ENCODE data around the gene KMT2C. TPM values are rescaled to one million over a fixed set of nuclear protein-coding genes. Genes with fewer than 3 reads are reported as not detected.
"Not testable (repeated sequence)": the region's sequence is repeated elsewhere in the genome, so short reads cannot be mapped to it uniquely, and the experiment has no call there.

KMT2C gene
- polyA plus RNA-seq (ENCODE audit: insufficient read length), result 34.0 TPM

- no peak for DNase-seq (ENCODE audit: low read depth)
Observed at GRCh38 chr7:152435384-152436110, at the start of gene KMT2C. Gene KMT2C, minus strand, starts transcription at chr7:152436003. Its CDS starts 217 bp downstream, at chr7:152435786.

DNA sequence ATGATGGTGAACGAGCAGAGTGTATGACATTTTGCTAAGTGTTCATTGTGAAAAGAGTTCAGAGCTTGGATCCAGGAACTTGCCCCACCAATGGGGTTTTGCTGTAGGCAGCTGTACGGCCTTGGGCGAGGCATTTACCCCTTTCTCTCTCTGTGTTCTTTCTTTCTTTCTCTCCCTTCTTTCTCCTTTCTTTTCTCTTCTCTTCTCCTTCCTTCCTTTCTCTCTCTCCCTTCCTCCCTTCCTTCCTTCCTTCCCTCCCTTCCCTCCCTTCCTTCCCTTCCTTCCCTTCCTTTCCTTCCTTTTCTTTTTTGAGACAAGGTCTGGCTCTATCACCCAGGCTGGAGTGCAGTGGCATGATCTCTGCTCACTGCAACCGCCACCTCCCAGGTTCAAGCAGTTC, 45.3 kb upstream of the KMT2C start:
- no peak for DNase-seq (ENCODE audit: low read depth)

DNA sequence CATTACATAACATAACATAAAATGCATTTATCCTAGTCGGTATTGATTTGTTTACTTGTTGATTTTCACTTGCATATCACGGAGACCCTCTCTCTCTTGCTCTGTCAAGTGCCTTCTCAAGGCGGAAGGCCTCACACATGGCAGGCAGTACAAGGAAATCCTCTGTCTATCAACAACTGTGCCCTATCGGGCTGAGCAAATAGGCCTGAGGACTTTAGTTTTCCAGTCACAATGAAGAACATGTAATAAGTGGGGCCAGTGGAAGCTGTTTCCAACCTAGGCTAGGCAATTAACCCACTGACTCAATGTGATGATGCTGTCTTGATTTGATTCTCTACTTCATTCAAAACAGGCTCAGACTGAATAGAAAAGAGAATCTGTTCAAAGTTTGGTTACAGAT, 44.9 kb upstream of the KMT2C start:
- no peak for DNase-seq (ENCODE audit: low read depth)

- DNase-seq (ENCODE audit: low read depth), result no peak
Observed at GRCh38 chr7:152479595-152479994, 43.8 kb upstream of the KMT2C start.

- DNase-seq (ENCODE audit: low read depth), result no peak
Observed at GRCh38 chr7:152478140-152478539, 42.3 kb upstream of the KMT2C start.

DNA sequence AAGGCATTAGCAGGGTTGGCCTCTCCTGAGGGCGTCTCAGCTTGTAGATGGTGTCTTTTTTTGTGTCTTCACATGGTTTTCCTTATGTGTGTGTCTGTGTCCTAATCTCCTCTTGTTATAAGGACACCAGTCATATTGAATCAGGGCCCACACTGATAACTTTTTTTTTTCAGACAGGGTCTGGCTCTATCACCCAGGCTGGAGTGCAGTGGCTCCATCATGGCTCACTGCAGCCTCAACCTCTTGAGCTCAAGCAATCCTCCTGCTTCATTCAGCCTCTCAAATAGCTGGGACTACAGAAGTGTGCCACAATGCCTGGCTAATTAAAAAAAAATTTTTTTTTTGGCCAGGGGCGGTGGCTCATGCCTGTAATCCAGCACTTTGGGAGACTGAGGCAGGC, 41.3 kb upstream of the KMT2C start:
- no peak for DNase-seq (ENCODE audit: low read depth)

DNA sequence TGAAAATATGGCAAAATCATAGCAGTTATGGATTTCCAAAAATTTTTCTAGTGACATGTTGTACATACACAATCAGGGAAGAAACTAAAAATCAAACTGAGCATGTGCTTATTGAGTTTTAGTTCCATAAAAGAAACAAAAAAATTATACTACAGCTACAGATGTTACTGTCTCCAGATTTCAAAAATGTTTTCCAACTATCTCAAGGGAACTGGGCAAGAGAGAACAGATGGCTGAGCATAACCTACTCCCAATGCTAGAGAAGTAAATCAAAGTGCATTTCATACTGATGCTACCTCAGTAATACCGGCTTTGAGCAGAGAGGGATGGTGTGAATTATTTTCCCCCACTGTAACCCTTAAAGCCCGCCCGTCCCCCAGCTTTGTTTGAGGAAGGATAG, 40.7 kb upstream of the KMT2C start:
- DNase-seq (ENCODE audit: low read depth), result no peak

- DNase-seq (ENCODE audit: low read depth), result not testable (repeated sequence)
Observed at GRCh38 chr7:152471023-152471620, 35.3 kb upstream of the KMT2C start.

DNA sequence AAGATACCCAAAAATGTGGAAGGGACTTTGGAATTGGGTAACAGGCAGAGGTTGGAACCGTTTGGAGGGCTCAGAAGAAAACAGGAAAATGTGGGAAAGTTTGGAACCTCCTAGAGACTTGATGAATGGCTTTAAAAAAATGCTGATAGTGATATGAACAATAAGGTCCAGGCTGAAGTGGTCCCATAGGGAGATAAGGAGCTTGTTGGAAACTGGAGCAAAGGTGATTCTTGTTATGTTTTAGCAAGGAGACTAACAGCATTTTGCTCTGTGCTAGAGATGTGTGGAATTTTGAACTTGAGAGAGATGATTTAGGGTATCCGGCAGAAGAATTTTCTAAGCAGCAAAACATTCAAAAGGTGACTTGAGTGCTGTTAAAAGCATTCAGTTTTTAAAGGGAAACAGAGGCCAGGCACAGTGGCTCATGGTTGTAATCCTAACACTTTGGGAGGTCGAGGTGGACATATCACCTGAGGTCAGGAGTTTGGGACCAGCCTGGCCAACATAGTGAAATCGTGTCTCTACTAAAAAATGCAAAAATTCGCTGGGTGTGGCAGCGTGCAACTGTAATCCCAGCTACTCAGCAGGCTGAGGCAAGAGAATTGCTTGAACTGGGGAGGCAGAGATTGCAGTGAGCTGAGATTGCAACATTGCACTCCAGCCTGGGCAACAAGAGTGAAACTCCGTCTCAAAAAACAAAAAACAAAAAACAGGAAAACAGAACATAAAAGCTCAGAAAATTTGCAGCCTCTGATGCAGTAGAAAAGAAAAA, 34.6 kb upstream of the KMT2C start:
- not testable (repeated sequence) for DNase-seq (ENCODE audit: low read depth)

DNA sequence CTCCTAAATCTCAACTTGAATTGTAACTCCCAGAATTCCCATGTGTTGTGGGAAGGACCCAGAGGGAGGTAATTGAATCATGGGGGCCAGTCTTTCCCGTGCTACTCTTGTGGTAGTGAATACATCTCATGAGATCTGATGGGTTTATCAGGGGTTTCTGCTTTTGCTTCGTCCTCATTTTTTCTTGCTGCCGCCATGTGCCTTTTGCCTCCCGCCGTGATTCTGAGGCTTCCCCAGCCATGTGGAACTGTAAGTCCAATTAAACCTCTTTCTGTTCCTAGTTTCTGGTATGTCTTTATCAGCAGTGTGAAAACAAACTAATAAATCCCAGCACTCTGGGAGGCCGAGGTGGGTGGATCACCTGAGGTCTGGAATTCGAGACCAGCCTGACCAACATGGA, 33.8 kb upstream of the KMT2C start:
- DNase-seq (ENCODE audit: low read depth), result not testable (repeated sequence)

DNA sequence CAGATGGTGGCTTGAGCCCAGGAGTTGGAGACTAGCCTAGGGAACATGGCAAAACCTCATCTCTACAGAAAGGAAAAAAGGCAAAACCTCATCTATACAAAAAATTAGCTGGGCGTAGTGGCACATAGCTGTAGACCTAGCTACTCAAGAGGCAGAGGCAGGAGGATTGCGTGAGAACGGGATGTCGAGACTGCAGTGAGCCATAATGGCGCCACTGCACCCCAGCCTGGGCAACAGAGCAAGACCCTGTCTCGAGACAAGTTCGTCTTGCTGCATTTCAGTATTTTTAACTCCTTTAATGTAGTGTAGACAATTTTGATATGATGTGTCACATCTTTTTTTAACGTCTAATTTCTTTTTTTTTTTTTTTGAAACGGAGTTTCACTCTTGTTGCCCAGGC, 31.4 kb upstream of the KMT2C start:
- DNase-seq (ENCODE audit: low read depth), result no peak

GRCh38 chr7:152465119-152465387, 29.2 kb upstream of the KMT2C start:
- no peak for DNase-seq (ENCODE audit: low read depth)

DNA sequence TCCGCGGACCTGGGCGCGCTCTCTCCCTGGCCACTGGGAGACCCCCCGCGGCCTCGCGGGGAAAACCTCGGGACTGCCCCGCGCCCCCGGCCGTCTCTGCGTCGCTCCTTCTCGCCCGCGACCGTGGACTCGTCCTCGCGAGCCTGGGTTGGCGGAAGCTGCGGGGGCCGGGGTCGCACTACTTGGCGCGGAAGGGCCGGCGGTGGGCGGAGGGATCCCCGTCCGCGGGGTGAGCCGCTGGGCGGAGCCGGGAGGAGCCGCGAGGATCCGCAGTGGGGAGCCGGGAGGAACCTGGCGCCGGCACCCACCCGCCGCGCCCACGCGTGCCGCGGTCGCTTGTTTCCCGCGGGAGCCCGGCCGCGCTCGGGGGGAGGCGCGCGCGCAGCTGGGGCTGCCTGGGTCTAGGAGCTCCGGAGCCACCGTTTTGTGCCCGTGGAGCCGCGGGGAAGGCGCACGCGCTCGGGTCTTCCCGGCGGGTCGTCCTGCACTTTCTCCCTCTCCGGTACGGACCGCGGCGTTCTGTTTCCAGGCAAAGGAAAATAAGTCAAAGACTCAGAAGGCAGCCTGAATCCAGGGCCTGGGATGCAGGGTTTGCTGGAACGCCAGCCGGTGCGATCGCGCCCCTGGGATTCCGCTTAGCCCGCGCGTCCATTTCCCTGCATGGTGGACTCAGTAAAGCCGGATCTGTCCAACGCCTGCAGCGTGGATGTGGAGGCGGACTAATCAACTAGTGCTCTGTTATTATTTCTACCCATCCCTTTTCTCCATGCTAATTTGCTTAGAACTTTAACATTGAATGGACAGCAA, 28.7 kb upstream of the KMT2C start:
- no peak for DNase-seq (ENCODE audit: low read depth)

DNA sequence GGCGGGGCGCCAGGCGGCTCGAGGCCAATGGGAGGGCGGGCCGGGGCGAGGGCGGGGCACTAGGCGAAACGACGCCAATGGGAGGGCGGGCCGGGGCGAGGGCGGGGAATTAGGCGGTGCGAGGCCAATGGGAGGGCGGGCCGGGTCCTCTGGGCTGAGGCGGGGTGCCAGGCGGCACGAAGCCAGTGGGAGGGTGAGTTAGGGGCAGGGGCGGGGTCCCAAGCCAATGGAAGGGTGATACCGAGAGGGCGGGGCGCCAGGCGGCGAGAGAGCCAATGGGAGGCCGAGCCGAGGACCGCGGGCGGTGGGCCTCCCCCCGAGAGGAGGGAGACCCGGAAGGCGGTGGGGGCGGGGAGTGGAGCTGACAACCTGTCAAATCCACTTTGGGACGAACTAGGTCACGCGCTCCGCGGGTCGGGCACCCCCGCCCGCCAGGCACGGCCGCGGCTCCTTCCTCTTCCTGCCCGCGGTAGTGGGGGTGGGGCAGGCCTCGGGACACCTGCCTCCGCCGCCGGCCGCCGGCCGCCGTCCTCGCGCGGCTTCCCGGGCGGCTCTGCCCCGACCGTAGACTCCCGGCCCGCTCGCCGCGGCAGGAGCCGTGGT, 28.0 kb upstream of the KMT2C start:
- DNase-seq (ENCODE audit: low read depth), result peak; percentile 94

- no peak for DNase-seq (ENCODE audit: low read depth)
Observed at GRCh38 chr7:152462995-152463708, 27.3 kb upstream of the KMT2C start.

DNA sequence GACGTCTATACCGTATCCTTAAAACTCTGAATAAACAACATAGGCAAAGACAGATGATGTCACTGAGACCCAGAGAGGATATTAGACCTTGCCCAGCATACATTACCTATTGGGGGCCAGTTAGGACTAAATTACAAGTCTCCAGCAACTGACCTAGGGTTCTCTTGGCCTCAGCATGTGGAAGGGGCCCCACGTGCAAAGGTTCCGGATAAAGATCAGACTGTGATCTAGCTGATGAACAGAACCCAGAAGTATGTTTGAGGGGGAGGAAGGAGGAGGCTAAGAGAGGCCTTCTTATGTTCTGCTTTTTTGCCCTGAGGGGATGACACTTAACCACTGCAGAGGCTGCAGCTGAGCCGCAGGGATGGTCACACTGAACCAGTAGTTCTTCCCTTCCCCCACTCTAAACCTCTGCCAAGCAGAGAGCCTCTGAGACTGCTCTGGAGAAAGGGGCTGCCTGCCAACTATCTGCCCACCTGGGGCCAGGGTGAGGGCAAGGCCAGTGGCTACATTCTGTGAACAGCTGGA, 24.0 kb upstream of the KMT2C start:
- no peak for DNase-seq (ENCODE audit: low read depth)

- no peak for DNase-seq (ENCODE audit: low read depth)
Observed at GRCh38 chr7:152451356-152451755, 15.6 kb upstream of the KMT2C start.

- DNase-seq (ENCODE audit: low read depth), result not testable (repeated sequence)
Observed at GRCh38 chr7:152445386-152446008, 9.7 kb upstream of the KMT2C start.

DNA sequence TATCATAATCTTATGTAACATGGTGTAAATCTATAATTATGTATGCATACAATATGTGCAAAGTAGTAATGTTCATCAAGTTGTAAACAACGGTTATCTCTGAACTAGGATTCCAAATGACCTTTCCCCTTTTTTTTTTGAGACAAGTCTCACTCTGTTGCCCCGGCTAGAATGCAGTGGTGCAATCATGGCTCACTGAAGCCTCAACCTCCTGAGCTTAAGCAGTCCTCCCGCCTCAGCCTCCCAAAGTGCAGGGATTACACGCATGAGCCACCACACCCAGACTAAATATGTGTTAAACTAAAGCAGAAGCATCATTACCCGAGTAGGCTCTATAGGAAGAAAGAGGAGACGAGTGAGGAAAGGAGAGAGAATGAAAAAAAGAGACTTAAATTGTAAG, 7.8 kb upstream of the KMT2C start:
- no peak for DNase-seq (ENCODE audit: low read depth)

DNA sequence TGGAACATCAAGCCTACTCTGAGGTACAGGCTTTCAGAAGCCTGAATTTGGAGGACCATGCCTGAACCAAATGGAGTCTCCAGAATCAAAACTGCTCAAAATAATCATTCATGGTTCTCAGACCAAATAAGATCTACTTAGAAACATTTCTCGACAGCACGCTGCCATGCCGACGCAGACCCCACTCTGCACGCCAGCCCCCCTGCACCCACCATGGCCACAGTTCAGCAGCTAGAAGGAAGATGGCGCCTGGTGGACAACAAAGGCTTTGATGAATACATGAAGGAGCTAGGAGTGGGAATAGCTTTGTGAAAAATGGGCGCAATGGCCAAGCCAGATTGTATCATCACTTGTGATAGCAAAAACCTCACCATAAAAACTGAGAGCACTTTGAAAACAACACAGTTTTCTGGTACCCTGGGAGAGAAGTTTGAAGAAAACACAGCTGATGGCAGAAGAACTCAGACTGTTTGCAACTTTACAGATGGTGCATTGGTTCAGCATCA, 6.6 kb upstream of the KMT2C start:
- no peak for DNase-seq (ENCODE audit: low read depth)

All from forelimb muscle (tissue), 1 donor.